HEK293T (cell line): ENCODE data around the gene ABHD5.

Experiments used
- CTCF ChIA-PET: fragments of 350-600 bp; formaldehyde crosslinking; extraction: SDS; loops from one replicate; lab custom pipeline; 2021; ENCODE audit warnings: antibody characterized with exemption, inconsistent platforms; lab: Yijun Ruan, JAX
- POLR2A ChIA-PET: fragments of 350-600 bp; formaldehyde crosslinking; extraction: SDS; loops from one replicate; lab custom pipeline; 2020; ENCODE audit warnings: antibody characterized with exemption, inconsistent platforms; lab: Yijun Ruan, JAX
- DNase-seq: peaks from one replicate; pipeline ENCODE4 v3.0.0; 2012; ENCODE audit warnings: mixed read lengths; ENCODE audit errors: extremely low spot score
- ARNT ChIP-seq: fragments of 450-650 bp; IDR thresholded peaks from 2 replicates; pipeline ENCODE4 v1.6.1; 2017; ENCODE audit warnings: mild to moderate bottlenecking
- BHLHE40 ChIP-seq: fragments of 450-650 bp; IDR thresholded peaks from 2 replicates; pipeline ENCODE4 v1.6.1; 2016; ENCODE audit warnings: mild to moderate bottlenecking, moderate library complexity, borderline replicate concordance
- CTBP1 ChIP-seq: fragments of 450-650 bp; IDR thresholded peaks from 2 replicates; pipeline ENCODE4 v1.6.1; 2016; ENCODE audit warnings: borderline replicate concordance
- ELF4 ChIP-seq: fragments of 450-650 bp; IDR thresholded peaks from 2 replicates; pipeline ENCODE4 v1.6.1; 2017; ENCODE audit warnings: antibody characterized with exemption
- FOXA1 ChIP-seq: fragments of 450-650 bp; IDR thresholded peaks from 2 replicates; pipeline ENCODE4 v1.6.1; 2016; ENCODE audit warnings: mild to moderate bottlenecking
- FOXK2 ChIP-seq: fragments of 450-650 bp; IDR thresholded peaks from 2 replicates; pipeline ENCODE4 v1.6.1; 2016; ENCODE audit warnings: mild to moderate bottlenecking
- FOXM1 ChIP-seq: fragments of 450-650 bp; IDR thresholded peaks from 2 replicates; pipeline ENCODE4 v1.6.1; 2017; ENCODE audit warnings: mild to moderate bottlenecking, borderline replicate concordance
- HDGF ChIP-seq: fragments of 450-650 bp; IDR thresholded peaks from 2 replicates; pipeline ENCODE4 v1.6.1; 2017; ENCODE audit warnings: antibody characterized with exemption, borderline replicate concordance
- L3MBTL2 ChIP-seq: fragments of 450-650 bp; conservative IDR thresholded peaks from 2 replicates; pipeline ENCODE4 v1.6.1; 2016; ENCODE audit warnings: mild to moderate bottlenecking
- LEF1 ChIP-seq: fragments of 450-650 bp; IDR thresholded peaks from 2 replicates; pipeline ENCODE4 v1.6.1; 2017; ENCODE audit warnings: mild to moderate bottlenecking, borderline replicate concordance
- NFRKB ChIP-seq: fragments of 450-650 bp; IDR thresholded peaks from 2 replicates; pipeline ENCODE4 v1.6.1; 2016; ENCODE audit warnings: mild to moderate bottlenecking, moderate library complexity
- SP1 ChIP-seq: fragments of 450-650 bp; IDR thresholded peaks from 2 replicates; pipeline ENCODE4 v1.6.1; 2017
- SUZ12 ChIP-seq: fragments of 450-650 bp; IDR thresholded peaks from 2 replicates; pipeline ENCODE4 v1.6.1; 2016; ENCODE audit warnings: mild to moderate bottlenecking
- TARDBP ChIP-seq: fragments of 450-650 bp; IDR thresholded peaks from 2 replicates; pipeline ENCODE4 v1.6.1; 2016
- ZNF384 ChIP-seq: fragments of 450-650 bp; IDR thresholded peaks from 2 replicates; pipeline ENCODE4 v1.6.1; 2016
- TF ChIP-seq, protein P1 (sequence below): fragments of 450-650 bp; IDR thresholded peaks from 2 replicates; pipeline ENCODE4 v1.6.1; 2016

Gene ABHD5

DNA sequence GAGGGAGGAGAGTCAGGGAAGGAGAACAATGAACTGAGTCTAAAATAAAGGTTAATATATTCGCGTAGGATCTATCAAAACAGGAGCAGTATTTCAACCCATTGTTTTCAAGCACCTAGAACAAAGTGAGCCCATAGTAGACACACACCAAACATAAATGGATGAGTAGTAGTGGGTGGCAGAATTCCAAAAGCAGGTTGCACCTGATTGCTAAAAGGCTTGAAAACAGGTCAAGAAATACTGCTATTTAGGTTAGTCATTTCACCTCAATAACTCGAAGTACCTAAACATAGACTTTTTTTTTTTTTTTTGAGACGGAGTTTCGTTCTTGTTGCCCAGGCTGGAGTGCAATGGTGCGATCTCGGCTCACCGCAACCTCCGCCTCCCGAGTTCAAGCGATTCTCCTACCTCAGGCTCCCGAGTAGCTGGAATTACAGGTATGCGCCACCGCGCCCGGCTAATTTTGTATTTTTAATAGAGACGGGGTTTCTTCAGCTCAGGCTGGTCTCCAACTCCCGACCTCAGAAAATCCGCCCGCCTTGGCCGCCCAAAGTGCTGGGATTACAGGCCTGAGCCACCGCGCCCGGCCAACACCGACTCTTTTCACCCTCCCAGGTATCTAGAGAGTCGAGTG lies 855 bp upstream of the ABHD5 start:
- TF ChIP-seq HDGF, result no peak
- no peak for TF ChIP-seq SP1
- no peak for TF ChIP-seq BHLHE40
- no peak for TF ChIP-seq NFRKB
- no peak for TF ChIP-seq SUZ12
- no peak for TF ChIP-seq FOXA1
- TF ChIP-seq, protein P1, sequence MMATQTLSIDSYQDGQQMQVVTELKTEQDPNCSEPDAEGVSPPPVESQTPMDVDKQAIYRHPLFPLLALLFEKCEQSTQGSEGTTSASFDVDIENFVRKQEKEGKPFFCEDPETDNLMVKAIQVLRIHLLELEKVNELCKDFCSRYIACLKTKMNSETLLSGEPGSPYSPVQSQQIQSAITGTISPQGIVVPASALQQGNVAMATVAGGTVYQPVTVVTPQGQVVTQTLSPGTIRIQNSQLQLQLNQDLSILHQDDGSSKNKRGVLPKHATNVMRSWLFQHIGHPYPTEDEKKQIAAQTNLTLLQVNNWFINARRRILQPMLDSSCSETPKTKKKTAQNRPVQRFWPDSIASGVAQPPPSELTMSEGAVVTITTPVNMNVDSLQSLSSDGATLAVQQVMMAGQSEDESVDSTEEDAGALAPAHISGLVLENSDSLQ, result no peak
- no peak for TF ChIP-seq ZNF384
- TF ChIP-seq CTBP1, result no peak
- TF ChIP-seq TARDBP, result no peak
- TF ChIP-seq FOXK2, result no peak
- no peak for TF ChIP-seq ELF4
- TF ChIP-seq LEF1, result no peak
- no peak for TF ChIP-seq L3MBTL2
- TF ChIP-seq ARNT, result no peak
- no peak for TF ChIP-seq FOXM1
- POLR2A ChIA-PET, result interaction anchor here (1.8 kb wide), 1 partner anchor 68 kb away, joined by 5 read pairs; the partner anchor contains the start of gene ANO10
- CTCF ChIA-PET, result no interaction called here
- DNase-seq, result no peak

DNA sequence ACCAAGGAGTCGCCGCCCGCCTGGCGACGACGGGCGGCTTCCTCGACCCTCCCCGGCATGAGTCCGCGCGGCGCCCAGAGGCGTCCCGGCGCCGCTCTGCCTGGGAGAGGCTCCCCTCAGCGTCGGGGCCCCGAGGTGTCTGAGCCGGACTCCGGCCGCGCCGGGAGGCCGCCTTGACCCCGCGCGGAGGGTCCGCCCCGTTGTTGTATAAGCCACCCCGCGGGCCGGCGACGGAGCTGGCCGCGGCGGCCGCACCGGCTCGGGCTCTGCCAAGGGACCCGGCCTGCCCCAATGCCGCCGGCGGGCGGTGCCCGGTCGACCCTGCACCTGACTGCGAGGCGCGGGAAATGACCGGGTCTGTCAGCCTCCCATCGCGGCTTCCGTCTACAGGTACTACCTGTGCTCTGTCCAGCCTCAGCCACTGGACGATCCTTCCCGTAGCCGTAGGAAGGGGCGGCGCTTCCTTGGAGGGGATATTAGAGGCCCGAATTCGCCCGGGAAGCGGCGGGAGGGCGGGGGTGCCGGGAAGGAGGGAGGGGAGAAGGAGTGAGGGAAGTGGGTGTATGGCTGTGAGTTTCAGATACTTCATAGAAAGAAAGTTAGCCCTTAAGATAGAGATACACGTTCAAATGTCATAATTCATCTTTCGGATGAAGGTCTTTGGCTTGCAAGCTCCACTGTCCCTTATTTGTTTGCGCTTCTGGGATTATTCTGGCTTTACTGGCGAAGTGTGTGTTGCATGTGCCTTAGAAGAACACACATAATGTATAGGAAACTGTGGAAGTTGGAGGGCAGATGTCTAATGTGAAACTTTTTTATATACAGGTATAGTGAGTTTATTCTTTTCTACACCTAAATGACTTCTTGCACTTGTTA lies 620 bp downstream of the ABHD5 start:
- ChIA-PET CTCF (no interaction called here), POLR2A (interaction anchor here (1.0 to 1.8 kb wide), 2 partner anchors 16 to 70 kb away, joined by 4 to 5 read pairs; partner anchors contain the start of gene ANO10)
- peak; percentile 53; the same call in 1 of the 2 replicates for TF ChIP-seq L3MBTL2
- TF ChIP-seq ARNT, result 0 out of 2 replicates have a peak, but pooled peaks have one; percentile 21
- no peak for TF ChIP-seq ZNF384
- DNase-seq, result peak; percentile 57

DNA sequence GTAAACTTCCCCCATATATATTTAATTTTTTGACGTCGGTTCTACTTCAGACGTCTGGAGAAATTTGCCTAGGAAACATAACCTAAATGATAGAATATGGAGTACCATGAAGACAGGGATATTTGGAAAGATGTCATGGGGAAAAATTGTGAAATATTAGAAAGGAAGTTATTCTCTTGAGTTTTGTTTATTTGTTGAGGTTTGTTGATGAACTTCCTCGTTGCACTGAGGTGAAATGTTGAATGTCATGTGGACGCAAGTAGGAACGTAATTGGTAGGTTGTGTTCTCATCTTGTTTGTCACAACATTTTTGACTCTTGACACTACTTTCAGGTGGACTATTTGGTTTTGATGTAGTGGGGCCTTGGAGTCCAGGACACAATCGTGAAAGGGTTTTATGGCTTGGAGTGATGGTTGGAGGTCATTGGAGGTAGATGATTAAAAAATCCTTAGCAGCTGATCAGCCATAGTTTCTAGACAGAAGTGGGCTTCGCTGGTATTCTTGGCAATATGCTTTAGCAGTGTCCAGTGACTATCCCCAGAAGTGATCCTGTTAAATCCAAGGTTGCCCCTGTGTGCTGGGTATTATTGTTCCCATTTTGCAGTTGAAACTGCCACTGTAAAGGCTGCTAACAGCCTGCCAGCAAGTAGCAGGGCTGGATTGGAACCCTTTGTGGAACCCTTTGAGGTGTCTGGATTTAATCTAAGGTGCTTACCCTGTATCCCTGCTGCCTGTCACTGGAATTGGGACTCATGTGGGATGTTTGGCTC lies 1.5 kb downstream of the ABHD5 start:
- ChIA-PET CTCF (no interaction called here), POLR2A (interaction anchor here (1.0 kb wide), 1 partner anchor 15 kb away, joined by 4 read pairs; no protein-coding TSS in a partner anchor)
- no peak for TF ChIP-seq ARNT
- TF ChIP-seq BHLHE40, result no peak
- no peak for TF ChIP-seq NFRKB
- TF ChIP-seq FOXM1, result no peak
- no peak for TF ChIP-seq CTBP1
- TF ChIP-seq, protein P1, result no peak
- TF ChIP-seq LEF1, result no peak
- no peak for TF ChIP-seq ELF4
- TF ChIP-seq SUZ12, result no peak
- no peak for TF ChIP-seq TARDBP
- TF ChIP-seq L3MBTL2, result no peak
- no peak for TF ChIP-seq ZNF384
- TF ChIP-seq FOXK2, result no peak
- DNase-seq, result no peak

DNA sequence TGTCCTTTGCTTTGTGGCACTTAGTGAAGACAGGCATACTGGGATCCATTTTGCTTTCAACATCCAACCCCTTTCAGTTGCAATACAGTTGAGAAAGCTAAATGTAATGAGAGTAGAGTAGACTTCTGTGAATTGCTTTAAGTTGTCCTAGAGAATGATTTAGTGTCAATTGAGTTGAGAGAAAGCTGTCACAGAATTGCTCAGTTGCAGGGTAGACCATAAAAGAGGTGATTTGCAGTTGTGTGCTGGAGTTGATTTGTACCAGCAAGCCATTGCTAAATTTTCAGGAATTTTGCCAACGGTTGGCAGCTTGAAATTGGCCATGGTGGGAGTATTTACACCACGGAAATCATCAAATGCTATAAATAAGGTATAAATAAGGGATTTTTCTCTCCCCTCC lies 2.2 kb downstream of the ABHD5 start:
- TF ChIP-seq FOXK2 (no peak), NFRKB (no peak), HDGF (no peak), ARNT (no peak)
- TF ChIP-seq, protein P1, result peak; percentile 86
- no peak for DNase-seq
- ChIA-PET POLR2A (no interaction called here), CTCF (interaction anchor here (0.6 kb wide), 1 partner anchor 32 kb away, joined by 3 read pairs; no protein-coding TSS in a partner anchor)

DNA sequence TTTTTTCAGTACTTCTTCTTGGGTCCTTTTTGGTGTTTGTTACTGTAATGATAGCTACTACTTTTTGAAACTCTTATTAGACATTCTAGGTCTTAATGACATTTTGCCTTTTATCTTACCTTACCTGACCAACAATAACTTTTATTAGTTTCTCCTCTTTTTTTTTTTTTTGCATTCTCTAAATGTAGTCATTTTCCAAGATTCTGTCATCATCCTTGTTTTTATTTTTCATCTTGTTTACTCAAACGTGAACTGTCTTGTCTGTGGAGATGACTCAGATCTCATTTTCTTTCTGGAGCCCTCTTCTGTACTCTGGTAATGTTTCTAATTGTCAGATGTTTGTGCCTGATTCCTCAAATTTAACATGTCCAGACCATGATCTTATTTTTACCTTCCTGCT lies 2.9 kb downstream of the ABHD5 start:
- TF ChIP-seq SP1 (no peak), NFRKB (no peak), ELF4 (no peak), ARNT (no peak), BHLHE40 (no peak), LEF1 (no peak), CTBP1 (no peak), FOXK2 (no peak), FOXM1 (no peak), L3MBTL2 (no peak), HDGF (no peak), ZNF384 (no peak), SUZ12 (no peak), TARDBP (no peak), FOXA1 (no peak)
- TF ChIP-seq, protein P1, result no peak
- DNase-seq, result no peak
- CTCF ChIA-PET, result no interaction called here
- POLR2A ChIA-PET, result no interaction called here
